ENCODE measurements around the gene SLX9.
A peak's percentile ranks its signal among the peaks of the same experiment; 100 is the strongest.

Gene SLX9

GRCh38 chr21:44993321-44994046 lies 53.7 kb downstream of the SLX9 start:
- DNase-seq, result no peak

- no peak for DNase-seq
These were observed 54.3 kb downstream of the SLX9 start for GRCh38 chr21:44994047-44994694.

- no peak for DNase-seq
These were observed 55.0 kb downstream of the SLX9 start for GRCh38 chr21:44994695-44995342.

GRCh38 chr21:44995343-44995941 lies 55.6 kb downstream of the SLX9 start:
- no peak for DNase-seq

GRCh38 chr21:44996096-44996495 lies 56.3 kb downstream of the SLX9 start:
- DNase-seq, result no peak

GRCh38 chr21:44996501-44996921 lies 56.7 kb downstream of the SLX9 start:
- no peak for DNase-seq

GRCh38 chr21:44996983-44997936 lies 57.4 kb downstream of the SLX9 start:
- DNase-seq, result no peak

- DNase-seq, result no peak
These were observed 58.3 kb downstream of the SLX9 start for GRCh38 chr21:44998086-44998620.

GRCh38 chr21:44998621-44999427 lies 59.0 kb downstream of the SLX9 start:
- no peak for DNase-seq

GRCh38 chr21:44999428-44999971 lies 59.7 kb downstream of the SLX9 start:
- DNase-seq, result no peak

GRCh38 chr21:44999972-45000636 lies 60.3 kb downstream of the SLX9 start:
- DNase-seq, result no peak

- DNase-seq, result no peak
These were observed 60.9 kb downstream of the SLX9 start for GRCh38 chr21:45000637-45001133.

GRCh38 chr21:45001134-45002095 lies 61.6 kb downstream of the SLX9 start:
- no peak for DNase-seq

- DNase-seq, result no peak
These were observed 62.8 kb downstream of the SLX9 start for GRCh38 chr21:45002381-45003204.

GRCh38 chr21:45003331-45004058 lies 63.7 kb downstream of the SLX9 start:
- peak; percentile 56 for DNase-seq

GRCh38 chr21:45004059-45004422 lies 64.2 kb downstream of the SLX9 start:
- no peak for DNase-seq
